ENCODE results near the gene PTP4A2.

PTP4A2 gene

GRCh38 chr1:31878058-31878457 is 60.1 kb downstream of the PTP4A2 start:
- 0 out of 2 replicates have a peak overlapping the region, but pooled peaks have one; percentile 15 for H2AFZ ChIP-seq (ENCODE audit: low read depth, low read length)
- H3K27ac ChIP-seq (ENCODE audit: low read length), result no peak overlapping the region

GRCh38 chr1:31877544-31877943 is 60.6 kb downstream of the PTP4A2 start:
- H2AFZ ChIP-seq (ENCODE audit: low read depth, low read length), result peak overlapping the region; percentile 15; the same call in 1 of the 2 replicates
- H3K4me3 ChIP-seq (ENCODE audit: low read depth in 1 of 2, low read length in 2 of 2), result no peak overlapping the region
- H3K79me2 ChIP-seq (ENCODE audit: insufficient read depth, low read length), result no peaks in the 10 kb centered on the region
- H3K27me3 ChIP-seq (ENCODE audit: insufficient read depth, low read length, poor library complexity), result no peaks in the 10 kb centered on the region
- H3K36me3 ChIP-seq (ENCODE audit: insufficient read depth, low read length), result no peaks in the 10 kb centered on the region
- H3K4me2 ChIP-seq (ENCODE audit: insufficient read depth, low read length), result no peak overlapping the region
- H3K27ac ChIP-seq (ENCODE audit: low read length), result no peak overlapping the region
- TF ChIP-seq EZH2 (IDR thresholded peaks at IDR 0.05; ENCODE audit: borderline replicate concordance, low read depth, low read length, severe bottlenecking) (no peak), CTCF (IDR thresholded peaks at IDR 0.05; ENCODE audit: borderline replicate concordance, extremely low read depth, low read length, poor library complexity, severe bottlenecking) (no peak)
- no peak overlapping the region for H3K9ac ChIP-seq (ENCODE audit: low read depth, low read length)
- H4K20me1 ChIP-seq (ENCODE audit: insufficient read depth, low read length), result no peaks in the 10 kb centered on the region
- H3K4me1 ChIP-seq (ENCODE audit: insufficient read depth, low read length), result peaks cover 27% of the 10 kb centered on the region
- DNase-seq, result no peak
- H3K9me3 ChIP-seq (ENCODE audit: insufficient read depth, low read length, severe bottlenecking), result no peaks in the 10 kb centered on the region
- no peak for ATAC-seq (ENCODE audit: insufficient read depth, low read depth)

More at GRCh38 chr1:31878058-31878457, 60.1 kb downstream of the PTP4A2 start:
- Histone ChIP-seq H3K36me3 (ENCODE audit: insufficient read depth, low read length) (no peaks in the 10 kb centered on the region), H3K4me3 (ENCODE audit: low read depth in 1 of 2, low read length in 2 of 2) (no peak overlapping the region), H3K4me2 (ENCODE audit: insufficient read depth, low read length) (no peak overlapping the region), H3K27me3 (ENCODE audit: insufficient read depth, low read length, poor library complexity) (no peaks in the 10 kb centered on the region), H4K20me1 (ENCODE audit: insufficient read depth, low read length) (no peaks in the 10 kb centered on the region), H3K4me1 (ENCODE audit: insufficient read depth, low read length) (peaks cover 27% of the 10 kb centered on the region), H3K9ac (ENCODE audit: low read depth, low read length) (no peak overlapping the region), H3K79me2 (ENCODE audit: insufficient read depth, low read length) (no peaks in the 10 kb centered on the region), H3K9me3 (ENCODE audit: insufficient read depth, low read length, severe bottlenecking) (no peaks in the 10 kb centered on the region)
- no peak for TF ChIP-seq CTCF (IDR thresholded peaks at IDR 0.05; ENCODE audit: borderline replicate concordance, extremely low read depth, low read length, poor library complexity, severe bottlenecking)
- no peak for TF ChIP-seq EZH2 (IDR thresholded peaks at IDR 0.05; ENCODE audit: borderline replicate concordance, low read depth, low read length, severe bottlenecking)
- ATAC-seq (ENCODE audit: insufficient read depth, low read depth) (no peak), DNase-seq (no peak)

GRCh38 chr1:31875636-31876236 is 62.4 kb downstream of the PTP4A2 start:
- H3K4me3 ChIP-seq (ENCODE audit: low read depth in 1 of 2, low read length in 2 of 2), result no peak overlapping the region
- TF ChIP-seq EZH2 (IDR thresholded peaks at IDR 0.05; ENCODE audit: borderline replicate concordance, low read depth, low read length, severe bottlenecking) (no peak), CTCF (IDR thresholded peaks at IDR 0.05; ENCODE audit: borderline replicate concordance, extremely low read depth, low read length, poor library complexity, severe bottlenecking) (no peak)
- H3K9ac ChIP-seq (ENCODE audit: low read depth, low read length), result no peak overlapping the region
- ATAC-seq (ENCODE audit: insufficient read depth, low read depth) (no peak), DNase-seq (no peak)
- H3K9me3 ChIP-seq (ENCODE audit: insufficient read depth, low read length, severe bottlenecking), result no peaks in the 10 kb centered on the region
- no peaks in the 10 kb centered on the region for H3K36me3 ChIP-seq (ENCODE audit: insufficient read depth, low read length)
- no peak overlapping the region for H3K27ac ChIP-seq (ENCODE audit: low read length)
- peaks cover 16% of the 10 kb centered on the region for H3K4me1 ChIP-seq (ENCODE audit: insufficient read depth, low read length)
- no peaks in the 10 kb centered on the region for H3K79me2 ChIP-seq (ENCODE audit: insufficient read depth, low read length)
- H3K4me2 ChIP-seq (ENCODE audit: insufficient read depth, low read length), result no peak overlapping the region
- H3K27me3 ChIP-seq (ENCODE audit: insufficient read depth, low read length, poor library complexity), result no peaks in the 10 kb centered on the region
- no peaks in the 10 kb centered on the region for H4K20me1 ChIP-seq (ENCODE audit: insufficient read depth, low read length)
- no peak overlapping the region for H2AFZ ChIP-seq (ENCODE audit: low read depth, low read length)

All from DND-41 (cell line).